GM21381 (cell line): ENCODE results near the gene CYP17A1.
"Not testable (repeated sequence)": the region's sequence is repeated elsewhere in the genome, so short reads cannot be mapped to it uniquely, and the experiment has no call there.

Experiments
- ATAC-seq: cut with Tn5 transposase; IDR thresholded peaks from one replicate; pipeline ENCODE4 v1.9.1; 2021; ENCODE audit warnings: mild to moderate bottlenecking, moderate library complexity; ENCODE audit not compliant: unreplicated experiment

Gene CYP17A1

GRCh38 chr10:102838276-102838927 is 1.2 kb upstream of the CYP17A1 start:
- not testable (repeated sequence) for ATAC-seq

GRCh38 chr10:102835007-102835482 is 2.2 kb downstream of the CYP17A1 start:
- no peak for ATAC-seq

GRCh38 chr10:102834143-102834542 is 3.1 kb downstream of the CYP17A1 start:
- no peak for ATAC-seq

GRCh38 chr10:102832987-102833386 is 4.2 kb downstream of the CYP17A1 start:
- no peak for ATAC-seq

- ATAC-seq, result no peak
Observed at GRCh38 chr10:102832248-102832647, 5.0 kb downstream of the CYP17A1 start.

GRCh38 chr10:102831322-102832071 is 5.7 kb downstream of the CYP17A1 start:
- no peak for ATAC-seq

- ATAC-seq, result no peak
Observed at GRCh38 chr10:102827597-102827975, 9.6 kb downstream of the CYP17A1 start.

GRCh38 chr10:102826148-102826796 is 10.9 kb downstream of the CYP17A1 start:
- no peak for ATAC-seq

GRCh38 chr10:102824664-102825063 is 12.5 kb downstream of the CYP17A1 start:
- ATAC-seq, result no peak

GRCh38 chr10:102822222-102822621 is 15.0 kb downstream of the CYP17A1 start:
- ATAC-seq, result no peak

GRCh38 chr10:102820008-102820407 is 17.2 kb downstream of the CYP17A1 start:
- ATAC-seq, result not testable (repeated sequence)

- no peak for ATAC-seq
Observed at GRCh38 chr10:102819054-102819453, 18.2 kb downstream of the CYP17A1 start.

- no peak for ATAC-seq
Observed at GRCh38 chr10:102817175-102817574, 20.0 kb downstream of the CYP17A1 start.

- ATAC-seq, result no peak
Observed at GRCh38 chr10:102815790-102816549, 21.2 kb downstream of the CYP17A1 start.

GRCh38 chr10:102814873-102815661 is 22.1 kb downstream of the CYP17A1 start:
- ATAC-seq, result no peak

- no peak for ATAC-seq
Observed at GRCh38 chr10:102814453-102814871, 22.8 kb downstream of the CYP17A1 start.

GRCh38 chr10:102813734-102814452 is 23.3 kb downstream of the CYP17A1 start:
- no peak for ATAC-seq

GRCh38 chr10:102813017-102813541 is 24.1 kb downstream of the CYP17A1 start:
- no peak for ATAC-seq

GRCh38 chr10:102812231-102812876 is 24.9 kb downstream of the CYP17A1 start:
- ATAC-seq, result no peak
